Activated gamma-delta T cell treated with anti-CD3 and anti-CD28 coated beads, Interleukin-2, amount 50 U/mL, for 16 hours (primary cell): Measurements from ENCODE around the gene ADGRV1.
"Not testable (repeated sequence)": the region's sequence is repeated elsewhere in the genome, so short reads cannot be mapped to it uniquely, and the experiment has no call there.

Experiments
- DNase-seq: peaks from one replicate; pipeline ENCODE4 v3.0.0-alpha.2; 2020; ENCODE audit warnings: low read depth

ADGRV1 gene

GRCh38 chr5:90654215-90654614, 95.6 kb downstream of the ADGRV1 start:
- no peak for DNase-seq

GRCh38 chr5:90655423-90655822, 96.8 kb downstream of the ADGRV1 start:
- no peak for DNase-seq

DNA sequence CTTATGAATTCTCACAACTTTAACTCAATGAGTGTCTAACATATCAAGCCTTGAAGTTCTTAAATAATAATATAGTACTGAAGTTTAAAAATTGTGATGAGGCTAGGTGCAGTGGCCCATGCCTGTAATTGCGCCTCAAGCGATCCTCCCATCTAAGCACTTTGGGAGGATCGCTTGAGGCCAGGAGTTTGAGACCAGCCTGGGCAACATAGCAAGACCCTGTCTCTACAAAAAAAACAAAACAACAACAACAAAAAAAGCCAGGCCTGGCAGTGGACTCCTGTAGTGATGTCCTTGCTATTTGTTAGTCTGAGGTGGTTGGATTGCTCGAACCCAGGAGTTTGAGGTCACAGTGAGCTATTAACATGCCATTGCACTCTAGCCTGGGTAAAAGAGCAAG, 98.4 kb downstream of the ADGRV1 start:
- no peak for DNase-seq

GRCh38 chr5:90657788-90658187, 99.2 kb downstream of the ADGRV1 start:
- DNase-seq = no peak

DNA sequence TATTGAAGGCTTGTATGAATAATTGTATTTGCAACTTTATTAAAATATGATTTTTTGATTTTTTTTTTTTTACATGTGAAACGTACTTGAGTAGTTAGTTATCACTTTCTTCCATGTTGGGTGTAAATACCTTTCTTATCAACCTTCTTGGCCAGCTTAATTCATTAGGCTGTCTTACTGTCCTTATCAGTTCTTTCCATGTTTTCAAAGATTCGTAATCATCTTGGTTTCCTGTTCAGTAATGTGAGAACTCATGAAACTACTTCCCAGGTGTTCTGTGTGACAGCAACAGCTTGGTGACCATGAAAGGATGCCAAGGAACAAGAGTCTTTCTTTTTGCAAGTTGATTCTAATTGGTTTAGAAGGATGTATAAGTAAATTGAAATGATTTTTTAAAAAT, 100.0 kb downstream of the ADGRV1 start:
- DNase-seq = no peak

- DNase-seq = not testable (repeated sequence)
Measured at GRCh38 chr5:90668079-90668565, 109.5 kb downstream of the ADGRV1 start.

- DNase-seq = no peak
Measured at GRCh38 chr5:90675222-90675621, 116.6 kb downstream of the ADGRV1 start.

DNA sequence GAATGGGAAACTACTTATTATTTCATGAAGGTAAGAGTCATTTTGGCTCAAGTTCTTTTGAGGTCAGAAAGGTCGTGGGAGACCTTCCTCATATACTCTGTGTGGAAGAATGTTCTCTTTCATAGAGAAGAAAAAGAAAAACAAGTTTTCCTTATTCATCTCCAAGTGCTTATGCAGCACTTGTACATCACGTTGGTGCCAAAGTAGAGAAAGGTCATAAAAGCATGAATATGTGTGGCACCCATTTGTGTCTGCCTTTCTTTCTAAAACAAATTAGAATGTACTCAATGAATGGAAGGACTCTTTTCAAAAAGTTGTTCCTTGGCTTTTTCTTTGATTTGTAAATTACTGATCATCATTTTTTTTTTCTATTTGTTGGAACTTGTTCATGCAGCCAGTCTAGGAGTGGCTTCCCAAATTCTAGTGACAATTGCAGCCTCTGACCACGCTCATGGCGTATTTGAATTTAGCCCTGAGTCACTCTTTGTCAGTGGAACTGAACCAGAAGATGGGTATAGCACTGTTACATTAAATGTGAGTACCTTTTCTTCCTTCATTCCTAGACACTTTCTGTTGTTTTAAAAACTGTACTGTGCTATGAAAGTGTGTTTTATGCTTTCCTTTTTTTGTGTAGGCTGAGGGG, 122.4 kb downstream of the ADGRV1 start:
- no peak for DNase-seq

DNA sequence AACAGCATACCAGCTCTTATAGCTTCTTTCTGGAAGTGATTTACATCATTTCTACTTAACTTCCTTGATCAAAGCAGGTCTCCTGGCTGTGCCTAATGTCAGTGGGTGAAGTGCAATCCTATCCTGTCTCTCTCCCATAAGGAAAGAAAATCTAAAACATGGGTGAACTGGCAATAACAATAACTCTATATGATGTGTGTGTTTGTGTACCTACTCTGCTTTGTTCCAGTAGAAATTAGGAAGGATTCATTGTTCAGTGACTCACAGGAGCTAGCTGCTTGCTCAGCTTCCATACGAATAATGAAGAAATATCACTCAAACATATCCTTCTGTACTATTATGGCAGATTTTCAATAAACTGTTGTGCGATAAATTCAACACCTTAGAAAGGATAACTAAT, 123.7 kb downstream of the ADGRV1 start:
- DNase-seq = no peak

- no peak for DNase-seq
Measured at GRCh38 chr5:90685425-90686022, 126.9 kb downstream of the ADGRV1 start.

DNA sequence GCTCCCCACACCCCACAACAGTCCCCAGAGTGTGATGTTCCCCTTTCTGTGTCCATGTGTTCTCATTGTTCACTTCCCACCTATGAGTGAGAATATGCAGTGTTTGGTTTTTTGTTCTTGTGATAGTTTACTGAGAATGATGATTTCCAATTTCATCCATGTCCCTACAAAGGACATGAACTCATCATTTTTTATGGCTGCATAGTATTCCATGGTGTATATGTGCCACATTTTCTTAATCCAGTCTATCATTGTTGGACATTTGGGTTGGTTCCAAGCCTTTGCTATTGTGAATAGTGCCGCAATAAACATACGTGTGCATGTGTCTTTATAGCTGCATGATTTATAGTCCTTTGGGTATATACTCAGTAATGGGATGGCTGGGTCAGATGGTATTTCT, 127.8 kb downstream of the ADGRV1 start:
- not testable (repeated sequence) for DNase-seq

GRCh38 chr5:90687458-90687857, 128.9 kb downstream of the ADGRV1 start:
- DNase-seq = not testable (repeated sequence)

GRCh38 chr5:90689064-90689463, 130.5 kb downstream of the ADGRV1 start:
- DNase-seq = no peak

DNA sequence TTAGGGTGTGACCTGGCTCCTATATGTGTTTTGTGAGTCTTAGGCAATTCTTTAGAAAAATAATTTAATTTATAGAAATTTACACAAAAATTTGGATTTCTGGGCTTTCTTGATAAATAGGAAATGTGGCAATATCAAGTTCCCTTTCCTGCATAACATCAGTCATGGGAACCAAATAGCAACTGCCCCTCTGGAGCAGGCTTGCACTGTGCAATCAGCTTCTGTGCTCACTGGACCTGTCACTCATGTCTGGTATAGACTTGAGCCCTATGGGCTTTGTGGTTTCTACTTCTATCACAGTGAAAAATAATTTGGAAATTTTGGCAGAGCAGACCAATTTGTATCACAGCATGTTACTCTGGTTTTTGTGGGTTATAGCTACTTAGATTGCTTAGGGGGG, 131.7 kb downstream of the ADGRV1 start:
- DNase-seq = no peak

DNA sequence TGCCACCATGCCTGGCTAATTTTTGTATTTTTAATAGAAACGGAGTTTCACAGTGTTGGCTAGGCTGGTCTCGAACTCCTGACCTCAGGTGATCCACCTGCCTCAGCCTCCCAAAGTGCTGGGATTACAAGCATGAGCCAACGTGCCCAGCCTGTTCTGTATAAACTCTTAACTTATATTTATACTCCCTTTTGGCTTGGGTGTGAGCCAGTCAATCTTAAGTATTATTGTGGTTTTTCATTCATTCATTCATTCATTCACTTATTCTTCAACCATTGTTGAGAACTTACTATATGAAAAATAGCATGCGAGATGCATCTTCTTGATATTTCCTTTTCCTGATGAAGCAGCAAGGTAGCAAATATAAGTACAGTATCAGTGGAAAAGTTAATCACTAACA, 132.9 kb downstream of the ADGRV1 start:
- no peak for DNase-seq

DNA sequence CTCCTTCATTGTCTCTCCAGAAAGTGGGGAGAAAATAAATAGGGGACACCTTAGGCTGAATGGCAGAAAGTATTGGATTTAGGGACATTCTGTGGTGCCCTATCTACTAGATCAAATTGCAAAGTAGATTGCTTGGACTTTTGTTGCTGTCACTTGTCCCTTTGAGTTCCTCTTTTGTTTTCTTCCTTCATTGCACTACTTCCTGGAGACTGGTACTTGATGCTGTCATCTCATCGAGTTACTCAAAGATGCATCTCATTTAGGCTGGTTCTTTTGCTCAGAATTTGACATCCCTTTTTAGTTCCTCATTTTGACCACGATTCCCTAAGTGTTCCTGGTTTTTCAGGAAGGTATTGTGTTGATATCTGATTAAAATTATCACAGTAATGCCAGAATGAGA, 137.6 kb downstream of the ADGRV1 start:
- DNase-seq = no peak

GRCh38 chr5:90700299-90700698, 141.7 kb downstream of the ADGRV1 start:
- DNase-seq = no peak

DNA sequence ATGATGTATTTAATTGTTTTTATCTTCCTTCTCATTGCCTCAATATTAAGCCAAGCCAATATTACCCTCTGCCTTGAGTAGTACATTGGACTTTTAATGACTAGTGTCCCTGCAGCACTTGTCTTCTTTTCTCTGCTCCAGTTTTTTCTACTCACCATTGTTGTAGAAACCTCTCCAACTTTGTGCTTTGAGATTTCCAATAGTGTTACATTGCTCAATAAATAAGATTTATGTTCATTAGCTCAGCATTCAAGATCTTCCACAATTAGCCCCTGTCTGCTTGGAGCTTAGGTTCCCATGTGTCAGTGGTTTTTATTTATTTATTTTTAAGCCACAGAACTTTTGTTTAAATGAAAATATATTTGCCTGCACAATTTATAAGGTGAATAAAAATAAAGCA, 145.3 kb downstream of the ADGRV1 start:
- DNase-seq = no peak

DNA sequence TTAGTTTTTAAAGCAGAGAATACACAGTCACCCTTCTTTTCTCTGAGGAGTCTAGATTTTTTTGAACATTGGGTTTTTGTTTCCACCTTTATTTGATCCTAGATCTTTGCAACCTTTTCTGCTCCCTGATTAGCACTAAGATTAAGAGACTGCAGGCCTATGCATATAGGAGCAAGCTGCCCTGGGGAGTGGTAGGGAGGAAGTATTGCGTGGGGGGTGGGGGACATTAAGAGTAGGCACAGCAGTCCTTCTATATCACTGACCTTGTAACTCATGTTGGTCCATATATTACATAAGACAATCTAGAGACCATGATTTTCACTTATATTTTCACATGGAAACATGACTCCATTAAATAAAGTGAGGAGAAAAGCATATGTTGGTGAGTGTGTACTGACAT, 149.1 kb downstream of the ADGRV1 start:
- DNase-seq = no peak

DNA sequence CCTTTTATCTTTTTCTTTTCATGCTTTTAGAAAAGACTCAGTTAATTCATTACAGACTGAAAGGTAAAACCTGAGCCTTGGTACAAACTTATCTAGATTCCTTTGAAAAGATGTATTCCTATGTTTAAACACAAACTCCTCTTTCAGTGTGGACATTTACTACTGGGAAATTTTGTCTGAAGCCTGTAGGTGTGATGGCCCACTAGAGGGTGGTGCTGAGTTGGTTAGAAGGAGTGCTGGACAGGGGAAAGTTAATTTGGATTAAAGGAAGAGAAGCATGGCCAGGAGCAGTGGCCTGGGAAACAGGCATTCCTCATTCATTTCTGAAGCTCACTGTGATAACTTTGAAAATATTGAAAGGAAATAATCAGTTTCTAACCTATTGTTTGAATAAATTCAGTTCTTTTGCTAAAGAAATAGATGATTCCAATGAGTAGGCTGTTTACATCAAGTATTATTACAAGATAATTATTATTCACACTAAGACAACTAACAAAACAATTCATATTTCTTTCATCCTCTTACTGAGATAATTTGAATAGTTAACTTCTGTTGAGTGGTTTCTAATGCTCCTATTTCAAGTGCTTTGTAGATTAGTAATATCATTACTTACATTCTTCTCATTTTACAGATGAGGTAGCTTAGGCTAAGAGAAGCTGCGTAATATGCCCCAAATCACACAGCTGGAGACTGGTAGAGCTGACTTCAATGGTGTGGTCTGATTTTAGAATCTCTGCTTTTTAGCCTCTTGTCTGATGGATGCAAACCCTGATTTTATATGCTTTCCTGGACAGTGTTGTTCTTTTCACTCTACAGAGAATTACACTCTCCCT, 150.9 kb downstream of the ADGRV1 start:
- DNase-seq = no peak

DNA sequence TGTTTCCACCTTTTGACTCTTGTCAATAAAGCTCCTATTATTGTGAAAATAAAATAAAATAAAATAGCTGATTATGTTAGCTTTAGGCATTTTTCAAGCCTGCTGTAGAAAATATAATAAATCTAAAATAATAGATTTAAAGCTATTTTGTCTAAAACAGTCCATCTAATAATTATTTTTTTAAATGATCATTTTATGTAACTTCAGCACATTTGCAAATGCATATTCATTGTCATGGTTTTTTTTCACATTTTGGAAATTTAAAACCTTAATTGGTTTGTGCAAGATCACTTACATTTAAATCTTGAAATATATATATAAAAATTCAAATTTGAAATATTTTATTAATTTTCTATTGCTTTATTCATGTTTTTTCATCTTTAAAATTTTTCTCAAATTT, 159.8 kb downstream of the ADGRV1 start:
- DNase-seq = no peak

- no peak for DNase-seq
Measured at GRCh38 chr5:90739567-90739966, 181.0 kb downstream of the ADGRV1 start.

- no peak for DNase-seq
Measured at GRCh38 chr5:90740244-90740799, 181.7 kb downstream of the ADGRV1 start.
